ENCODE data around the gene NPC1.

Gene NPC1

DNA sequence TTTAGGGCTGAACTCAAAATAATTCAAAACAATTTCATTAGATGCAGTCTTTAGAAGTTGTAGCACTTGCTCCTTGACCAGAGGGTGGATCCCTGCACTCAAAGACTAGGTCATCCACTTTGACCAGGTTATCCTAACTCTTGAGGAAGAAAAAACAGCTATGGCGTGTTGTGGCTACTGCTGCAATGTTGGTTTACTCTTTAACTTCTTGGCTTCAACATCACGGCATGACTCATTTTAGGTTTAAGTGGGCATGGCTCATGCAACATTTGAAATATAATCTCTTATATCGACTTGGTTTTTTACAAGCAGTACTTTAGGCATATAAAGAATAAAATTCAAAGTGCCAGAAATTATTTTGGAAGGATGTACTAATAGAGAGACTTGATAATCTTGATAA is 41.0 kb upstream of the NPC1 start:
- H3K36me3 ChIP-seq (ENCODE audit: low read depth): no peaks in the 10 kb centered on the region
- peak overlapping the region; percentile 96 for H3K27ac ChIP-seq (ENCODE audit: poor library complexity, severe bottlenecking)
- no peak for DNase-seq (ENCODE audit: low spot score)
- peak; percentile 71 for ATAC-seq (ENCODE audit: low read depth)
- TF ChIP-seq, protein P1, sequence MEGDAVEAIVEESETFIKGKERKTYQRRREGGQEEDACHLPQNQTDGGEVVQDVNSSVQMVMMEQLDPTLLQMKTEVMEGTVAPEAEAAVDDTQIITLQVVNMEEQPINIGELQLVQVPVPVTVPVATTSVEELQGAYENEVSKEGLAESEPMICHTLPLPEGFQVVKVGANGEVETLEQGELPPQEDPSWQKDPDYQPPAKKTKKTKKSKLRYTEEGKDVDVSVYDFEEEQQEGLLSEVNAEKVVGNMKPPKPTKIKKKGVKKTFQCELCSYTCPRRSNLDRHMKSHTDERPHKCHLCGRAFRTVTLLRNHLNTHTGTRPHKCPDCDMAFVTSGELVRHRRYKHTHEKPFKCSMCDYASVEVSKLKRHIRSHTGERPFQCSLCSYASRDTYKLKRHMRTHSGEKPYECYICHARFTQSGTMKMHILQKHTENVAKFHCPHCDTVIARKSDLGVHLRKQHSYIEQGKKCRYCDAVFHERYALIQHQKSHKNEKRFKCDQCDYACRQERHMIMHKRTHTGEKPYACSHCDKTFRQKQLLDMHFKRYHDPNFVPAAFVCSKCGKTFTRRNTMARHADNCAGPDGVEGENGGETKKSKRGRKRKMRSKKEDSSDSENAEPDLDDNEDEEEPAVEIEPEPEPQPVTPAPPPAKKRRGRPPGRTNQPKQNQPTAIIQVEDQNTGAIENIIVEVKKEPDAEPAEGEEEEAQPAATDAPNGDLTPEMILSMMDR (IDR thresholded peaks at IDR 0.05; ENCODE audit: poor library complexity, severe bottlenecking): no peak
- no peaks in the 10 kb centered on the region for H3K9me3 ChIP-seq (ENCODE audit: severe bottlenecking)
- no peaks in the 10 kb centered on the region for H3K27me3 ChIP-seq (ENCODE audit: insufficient read depth, poor library complexity, severe bottlenecking)
- peaks cover 37% of the 10 kb centered on the region for H3K4me1 ChIP-seq (ENCODE audit: insufficient read depth, poor library complexity, severe bottlenecking)
- H3K4me3 ChIP-seq (ENCODE audit: severe bottlenecking): no peak overlapping the region

DNA sequence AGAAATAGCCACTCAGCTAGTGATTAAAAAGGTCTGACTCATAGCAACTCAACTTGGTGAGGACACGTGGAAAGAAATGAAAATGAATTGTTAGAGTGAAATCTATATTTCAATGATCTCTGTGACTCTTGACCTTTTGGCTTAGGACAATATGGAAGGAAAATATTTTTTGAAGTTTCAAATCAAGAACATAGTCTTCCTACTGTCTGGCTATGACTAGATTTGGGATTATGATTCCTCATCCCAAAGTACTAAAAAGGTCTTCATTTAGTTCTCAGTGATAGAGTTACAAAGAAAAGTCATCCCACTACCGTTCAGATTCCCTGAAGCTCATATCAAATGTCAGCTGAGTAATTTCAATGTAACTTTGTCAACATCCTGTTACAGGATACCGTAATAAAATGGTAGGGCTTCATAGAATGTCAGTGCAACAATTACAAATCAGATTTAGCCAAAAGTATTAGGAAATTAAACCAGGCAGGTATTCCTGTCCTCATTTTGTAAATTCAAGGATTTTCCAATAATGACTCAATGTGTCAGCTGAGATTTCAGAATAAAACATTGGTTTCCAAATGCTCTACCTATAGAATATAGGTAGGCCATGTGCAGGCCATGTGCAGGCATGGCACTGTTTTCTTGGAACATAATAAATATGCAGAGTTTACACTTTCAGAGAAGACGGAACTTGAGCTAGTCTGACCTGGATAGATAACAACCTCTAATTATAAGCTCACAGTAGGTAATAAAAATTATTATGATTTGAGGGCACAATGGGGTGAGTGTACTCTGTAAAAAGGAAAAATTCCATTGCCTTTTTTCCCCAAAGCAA is 40.4 kb upstream of the NPC1 start:
- ATAC-seq (ENCODE audit: low read depth) (peak; percentile 87), DNase-seq (ENCODE audit: low spot score) (no peak)
- no peaks in the 10 kb centered on the region for H3K27me3 ChIP-seq (ENCODE audit: insufficient read depth, poor library complexity, severe bottlenecking)
- no peak overlapping the region for H3K4me3 ChIP-seq (ENCODE audit: severe bottlenecking)
- H3K36me3 ChIP-seq (ENCODE audit: low read depth): no peaks in the 10 kb centered on the region
- H3K27ac ChIP-seq (ENCODE audit: poor library complexity, severe bottlenecking): peak overlapping the region; percentile 96
- H3K4me1 ChIP-seq (ENCODE audit: insufficient read depth, poor library complexity, severe bottlenecking): peaks cover 32% of the 10 kb centered on the region
- TF ChIP-seq, protein P1 (IDR thresholded peaks at IDR 0.05; ENCODE audit: poor library complexity, severe bottlenecking): no peak
- H3K9me3 ChIP-seq (ENCODE audit: severe bottlenecking): no peaks in the 10 kb centered on the region

DNA sequence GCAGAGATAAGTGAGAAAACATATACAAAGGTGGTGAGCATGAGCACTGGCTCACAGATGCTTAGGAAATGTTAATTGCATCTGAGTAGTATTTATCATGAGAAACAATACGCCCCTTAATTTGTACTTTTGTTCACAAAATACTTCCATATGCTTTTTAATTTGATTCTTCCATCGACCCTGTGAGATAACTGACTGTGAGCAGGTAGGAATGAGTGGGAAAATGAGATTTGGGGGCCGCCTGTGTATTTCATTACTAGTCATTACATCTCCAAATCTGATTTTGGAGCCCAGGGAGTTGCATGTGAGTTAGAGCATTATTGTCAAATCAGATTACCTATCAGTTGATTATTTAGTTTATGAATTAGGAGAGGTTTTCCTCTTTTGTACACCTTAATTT is 36.7 kb upstream of the NPC1 start:
- TF ChIP-seq, protein P1 (IDR thresholded peaks at IDR 0.05; ENCODE audit: poor library complexity, severe bottlenecking): no peak
- H3K9me3 ChIP-seq (ENCODE audit: severe bottlenecking): no peaks in the 10 kb centered on the region
- no peaks in the 10 kb centered on the region for H3K36me3 ChIP-seq (ENCODE audit: low read depth)
- H3K27me3 ChIP-seq (ENCODE audit: insufficient read depth, poor library complexity, severe bottlenecking): no peaks in the 10 kb centered on the region
- H3K27ac ChIP-seq (ENCODE audit: poor library complexity, severe bottlenecking): no peak overlapping the region
- ATAC-seq (ENCODE audit: low read depth) (no peak), DNase-seq (ENCODE audit: low spot score) (no peak)
- H3K4me1 ChIP-seq (ENCODE audit: insufficient read depth, poor library complexity, severe bottlenecking): peaks cover 29% of the 10 kb centered on the region
- H3K4me3 ChIP-seq (ENCODE audit: severe bottlenecking): no peak overlapping the region

DNA sequence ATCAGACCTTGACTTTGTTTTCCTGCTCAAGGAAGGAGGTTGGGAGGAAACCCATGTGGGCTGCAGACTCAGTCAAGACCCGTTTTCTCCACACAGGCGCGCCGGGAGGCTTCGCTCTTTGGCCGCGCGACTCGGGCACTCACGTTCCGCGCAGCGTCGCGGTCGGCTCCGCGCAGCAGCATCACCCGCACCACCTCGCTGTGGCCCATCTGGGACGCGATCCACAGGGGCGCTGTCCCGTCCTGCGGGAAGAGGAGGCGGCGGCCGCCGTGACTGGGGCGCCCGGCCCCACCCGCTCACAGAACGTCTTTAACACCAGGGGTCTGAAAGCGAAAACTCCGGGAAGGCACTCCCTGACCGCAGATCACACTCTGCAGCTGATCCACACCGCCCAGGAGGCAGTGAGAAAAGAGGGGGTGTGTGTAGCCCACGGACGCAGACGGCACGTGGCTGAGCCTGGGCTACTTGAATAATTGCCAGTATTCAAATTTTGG is 33.1 kb upstream of the NPC1 start:
- ATAC-seq (ENCODE audit: low read depth): no peak
- no peak for DNase-seq (ENCODE audit: low spot score)

More for the DNA sequence above, 33.1 kb upstream of the NPC1 start:
- H3K9me3 ChIP-seq (ENCODE audit: severe bottlenecking): no peaks in the 10 kb centered on the region
- no peaks in the 10 kb centered on the region for H3K4me1 ChIP-seq (ENCODE audit: insufficient read depth, poor library complexity, severe bottlenecking)
- no peak overlapping the region for H3K4me3 ChIP-seq (ENCODE audit: severe bottlenecking)
- H3K27me3 ChIP-seq (ENCODE audit: insufficient read depth, poor library complexity, severe bottlenecking): no peaks in the 10 kb centered on the region
- no peak overlapping the region for H3K27ac ChIP-seq (ENCODE audit: poor library complexity, severe bottlenecking)
- no peaks in the 10 kb centered on the region for H3K36me3 ChIP-seq (ENCODE audit: low read depth)
- TF ChIP-seq, protein P1 (IDR thresholded peaks at IDR 0.05; ENCODE audit: poor library complexity, severe bottlenecking): no peak

Measured in RWPE2 (cell line).